Transverse colon (tissue), 4 donors: ENCODE results near the gene RFXAP. TPM values are rescaled to one million over a fixed set of nuclear protein-coding genes. Genes with fewer than 3 reads are reported as not detected.

Experiments used
- DNase-seq: peaks from one replicate; pipeline ENCODE4 v3.0.0-alpha.2; 2019
- H3K27ac ChIP-seq, 4 donors: fragments of 200-600 bp; sonication (generic); 2 replicates each; pipeline ENCODE4 v1.5.1; 2016 to 2018; ENCODE audit warnings: inconsistent platforms in 4 of 4
- H3K27me3 ChIP-seq: fragments of 200-600 bp; sonication (generic); 2 replicates; pipeline ENCODE4 v1.5.1; 2017; ENCODE audit warnings: inconsistent platforms
- H3K36me3 ChIP-seq, 4 donors: fragments of 200-600 bp; sonication (generic); 2 replicates each; pipeline ENCODE4 v1.5.1; 2017 to 2019; ENCODE audit warnings: inconsistent platforms in 4 of 4
- H3K4me1 ChIP-seq, 4 donors: fragments of 200-600 bp; sonication (generic); 2 replicates each; pipeline ENCODE4 v1.5.1; 2017 to 2020; ENCODE audit warnings: inconsistent platforms in 4 of 4
- H3K4me3 ChIP-seq, 4 donors: fragments of 200-600 bp; sonication (generic); 1 replicate in 1 of 4; 2 replicates in 3 of 4; pipeline versions ENCODE4 v1.5.1 to v1.6.1; 2017 to 2019; ENCODE audit warnings: inconsistent platforms in 4 of 4
- H3K9me3 ChIP-seq, 2 donors: fragments of 200-600 bp; sonication (generic); 2 replicates each; pipeline ENCODE4 v1.5.1; 2017 to 2019; ENCODE audit warnings: inconsistent platforms in 2 of 2
- EP300 ChIP-seq: sonication (generic); formaldehyde crosslinking; IDR thresholded peaks from one replicate; pipeline ENCODE4 v1.6.1; 2017; ENCODE audit warnings: antibody characterized with exemption, low read depth
- POLR2A ChIP-seq: fragments of 450-650 bp; IDR thresholded peaks from one replicate; pipeline ENCODE4 v1.6.1; 2016; ENCODE audit warnings: antibody characterized with exemption, mild to moderate bottlenecking, moderate library complexity
- POLR2AphosphoS5 ChIP-seq, 3 donors: sonication (generic); formaldehyde crosslinking; IDR thresholded peaks; one replicate each; pipeline ENCODE4 v1.6.1; 2016; ENCODE audit warnings: antibody characterized with exemption in 3 of 3
- WGBS, 2 donors: methylation state at CpG; one replicate each; pipeline ENCODE4 v1.1.5; 2018; ENCODE audit warnings: low coverage in 1 of 2; 5-methylcytosine and 5-hydroxymethylcytosine counted together
- in situ Hi-C, 4 donors: fragments of 200-750 bp; cut with MboI; loops; one replicate each; pipeline versions ENCODE4 v1.15.0 to v1.15.1; 2017; ENCODE audit warnings: low sequenced_read_pairs in 3 of 4, low pct_ligation_motif_present in 1 of 4, low pct_unique_long_range_greater_than_20kb in 1 of 4
- intact Hi-C: fragments of 100-400 bp; cut with DNase I; formaldehyde crosslinking; loops from one replicate; pipeline ENCODE4 v1.15.1; 2023; ENCODE audit warnings: low total_unique reads
- total RNA-seq, 4 donors: library from RNA; depleted of rRNA; stranded (reverse); fragments of >200 nt; gene quantifications; one replicate each; pipeline ENCODE4 v1.1.0, GENCODE V29; 2016
- TF ChIP-seq, protein P1 (sequence below), 5 experiments: fragments of 200-600 bp in 3 of 5; fragments of 450-650 bp in 2 of 5; sonication (generic) in 3 of 5; IDR thresholded peaks; 1 replicate in 2 of 5; 2 replicates in 3 of 5; pipeline ENCODE4 v1.5.1; 2016 to 2017; ENCODE audit warnings: antibody characterized with exemption in 5 of 5, inconsistent platforms in 3 of 5, mild to moderate bottlenecking in 2 of 5, moderate library complexity in 1 of 5

Gene RFXAP
- 1 to 10 TPM in 3 of 4 donors, under 1 TPM in 1; 0.80 to 5.9 (median 3.7) TPM for total RNA-seq

DNA sequence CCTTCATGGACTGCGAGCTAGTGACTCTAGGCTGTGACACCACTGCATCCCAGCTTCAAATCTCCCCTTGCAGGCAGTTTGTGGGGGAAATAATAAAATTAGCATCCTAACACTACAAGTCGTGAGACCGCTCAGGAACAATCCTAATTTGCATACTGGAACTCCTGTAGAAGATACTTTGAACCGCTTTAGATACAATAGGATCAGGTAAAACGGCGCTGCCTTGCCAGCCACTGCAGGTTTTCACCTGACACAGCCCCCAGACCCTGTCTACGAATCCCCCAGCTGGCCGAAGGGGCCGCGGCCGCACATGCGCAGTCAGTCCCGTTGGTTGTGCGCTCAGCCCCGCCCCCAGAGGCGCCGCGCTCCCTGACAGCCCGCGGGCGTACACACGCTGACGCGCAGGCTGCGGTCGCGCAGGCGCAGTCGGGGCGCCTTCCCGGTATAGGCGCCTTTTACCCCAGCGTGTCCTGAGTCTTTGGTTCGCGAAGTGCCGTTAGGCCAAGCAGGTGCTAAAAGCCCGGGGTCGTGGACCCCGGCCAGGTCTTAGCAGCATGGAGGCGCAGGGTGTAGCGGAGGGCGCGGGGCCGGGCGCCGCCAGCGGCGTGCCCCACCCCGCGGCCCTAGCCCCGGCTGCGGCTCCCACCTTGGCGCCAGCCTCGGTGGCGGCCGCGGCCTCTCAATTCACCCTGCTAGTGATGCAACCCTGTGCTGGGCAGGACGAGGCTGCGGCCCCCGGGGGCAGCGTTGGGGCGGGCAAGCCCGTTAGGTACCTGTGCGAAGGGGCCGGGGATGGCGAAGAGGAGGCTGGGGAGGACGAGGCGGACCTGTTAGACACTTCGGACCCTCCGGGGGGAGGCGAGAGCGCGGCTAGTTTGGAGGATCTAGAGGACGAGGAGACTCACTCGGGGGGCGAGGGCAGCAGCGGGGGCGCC lies at the start of gene RFXAP:
RFXAP (plus strand) TSS at position 419 of the 935 bp plus-strand sequence; CDS start at position 555, 136 bp downstream.
- Histone ChIP-seq H3K4me1 (peaks cover 5 to 34% (median 15%) of the 10 kb centered on the region in 4 donors), H3K36me3 (no peaks in the 10 kb centered on the region), H3K4me3 (peak within 1 kb of the TSS; percentile 78 to 94 (median 82)), H3K9me3 (no peaks in the 10 kb centered on the region), H3K27ac (peak within 1 kb of the TSS; percentile 82 to 91 (median 84)), H3K27me3 (no peaks in the 10 kb centered on the region)
- peak; percentile 41 for TF ChIP-seq POLR2A
- peak; percentile 73 to 81 (median 78) for TF ChIP-seq POLR2AphosphoS5 (IDR thresholded peaks at IDR 0.05)
- TF ChIP-seq EP300: no peak
- TF ChIP-seq, protein P1, sequence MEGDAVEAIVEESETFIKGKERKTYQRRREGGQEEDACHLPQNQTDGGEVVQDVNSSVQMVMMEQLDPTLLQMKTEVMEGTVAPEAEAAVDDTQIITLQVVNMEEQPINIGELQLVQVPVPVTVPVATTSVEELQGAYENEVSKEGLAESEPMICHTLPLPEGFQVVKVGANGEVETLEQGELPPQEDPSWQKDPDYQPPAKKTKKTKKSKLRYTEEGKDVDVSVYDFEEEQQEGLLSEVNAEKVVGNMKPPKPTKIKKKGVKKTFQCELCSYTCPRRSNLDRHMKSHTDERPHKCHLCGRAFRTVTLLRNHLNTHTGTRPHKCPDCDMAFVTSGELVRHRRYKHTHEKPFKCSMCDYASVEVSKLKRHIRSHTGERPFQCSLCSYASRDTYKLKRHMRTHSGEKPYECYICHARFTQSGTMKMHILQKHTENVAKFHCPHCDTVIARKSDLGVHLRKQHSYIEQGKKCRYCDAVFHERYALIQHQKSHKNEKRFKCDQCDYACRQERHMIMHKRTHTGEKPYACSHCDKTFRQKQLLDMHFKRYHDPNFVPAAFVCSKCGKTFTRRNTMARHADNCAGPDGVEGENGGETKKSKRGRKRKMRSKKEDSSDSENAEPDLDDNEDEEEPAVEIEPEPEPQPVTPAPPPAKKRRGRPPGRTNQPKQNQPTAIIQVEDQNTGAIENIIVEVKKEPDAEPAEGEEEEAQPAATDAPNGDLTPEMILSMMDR (IDR thresholded peaks at IDR 0.05): peak in 4 of 5 experiments; percentile 10 to 37 (median 22)
- peak; percentile 92 for DNase-seq
- 1 to 3% methylated on average over 3 to 56 of the region's 78 CpGs for WGBS, 2 donors
- in situ Hi-C loops (no loop called here), intact Hi-C loops (no loop called here)

GRCh38 chr13:36769545-36769944 lies 49.5 kb upstream of the RFXAP start:
- no peak for DNase-seq
- WGBS, 2 donors: 80% methylated on average over 2 to 4 of the region's 4 CpGs
- Histone ChIP-seq H3K4me1 (no peaks in the 10 kb centered on the region), H3K9me3 (no peaks in the 10 kb centered on the region), H3K36me3 (no peaks in the 10 kb centered on the region), H3K27me3 (no peaks in the 10 kb centered on the region), H3K4me3 (no peak overlapping the region), H3K27ac (no peak overlapping the region)
- in situ Hi-C loops: no loop called here
- intact Hi-C loops: no loop called here
- TF ChIP-seq POLR2AphosphoS5 (IDR thresholded peaks at IDR 0.05) (no peak), EP300 (no peak), POLR2A (no peak)
- TF ChIP-seq, protein P1 (IDR thresholded peaks at IDR 0.05): no peak

- Histone ChIP-seq H3K4me1 (no peaks in the 10 kb centered on the region), H3K36me3 (no peaks in the 10 kb centered on the region), H3K27me3 (no peaks in the 10 kb centered on the region), H3K9me3 (no peaks in the 10 kb centered on the region), H3K4me3 (no peak overlapping the region), H3K27ac (no peak overlapping the region)
- 82 to 87% methylated on average over 2 of the region's 2 CpGs for WGBS, 2 donors
- intact Hi-C loops (no loop called here), in situ Hi-C loops (no loop called here)
- no peak for DNase-seq
- TF ChIP-seq POLR2A: no peak
These were observed 48.3 kb upstream of the RFXAP start for GRCh38 chr13:36770741-36771140.

- H3K27me3 ChIP-seq: peaks cover under 1% of the 10 kb centered on the region
- H3K36me3 ChIP-seq: no peaks in the 10 kb centered on the region
- H3K27ac ChIP-seq: no peak overlapping the region
- no peaks in the 10 kb centered on the region for H3K9me3 ChIP-seq
- no peak for DNase-seq
- no peaks in the 10 kb centered on the region for H3K4me1 ChIP-seq
- TF ChIP-seq, protein P1 (IDR thresholded peaks at IDR 0.05): no peak
- TF ChIP-seq EP300 (no peak), POLR2AphosphoS5 (IDR thresholded peaks at IDR 0.05) (no peak), POLR2A (no peak)
- in situ Hi-C loops (no loop called here), intact Hi-C loops (no loop called here)
- no peak overlapping the region for H3K4me3 ChIP-seq
These were observed 46.2 kb upstream of the RFXAP start for GRCh38 chr13:36772853-36773252.
